Neuron (in vitro differentiated cells): ENCODE measurements around the gene MGAT5.

Experiments
- H2AFZ ChIP-seq: one replicate; pipeline ENCODE4 v1.6.1; 2013; ENCODE audit warnings: low read depth, mild to moderate bottlenecking, inconsistent platforms, low read length, moderate library complexity
- H3K27me3 ChIP-seq: one replicate; pipeline ENCODE4 v1.6.1; 2013; ENCODE audit warnings: low read length; ENCODE audit not compliant: insufficient read depth
- H3K36me3 ChIP-seq: one replicate; pipeline ENCODE4 v1.6.1; 2013; ENCODE audit warnings: low read length; ENCODE audit not compliant: insufficient read depth
- H3K4me1 ChIP-seq: one replicate; pipeline ENCODE4 v1.6.1; 2013; ENCODE audit warnings: low read length; ENCODE audit not compliant: insufficient read depth
- H3K4me3 ChIP-seq: 2 replicates; pipeline ENCODE4 v1.5.1; 2013; ENCODE audit warnings: mild to moderate bottlenecking, low read length, moderate library complexity
- H3K9me3 ChIP-seq: one replicate; pipeline ENCODE4 v1.6.1; 2013; ENCODE audit warnings: low read length

The MGAT5 gene

GRCh38 chr2:134224005-134224404 lies 29.9 kb upstream of the MGAT5 start:
- Histone ChIP-seq H3K36me3 (no peaks in the 10 kb centered on the region), H3K27me3 (no peaks in the 10 kb centered on the region), H3K9me3 (peaks cover 2% of the 10 kb centered on the region), H3K4me1 (no peaks in the 10 kb centered on the region), H2AFZ (no peak overlapping the region), H3K4me3 (no peak overlapping the region)

- H3K9me3 ChIP-seq = peaks cover 2% of the 10 kb centered on the region
- no peaks in the 10 kb centered on the region for H3K36me3 ChIP-seq
- no peak overlapping the region for H3K4me3 ChIP-seq
- H2AFZ ChIP-seq = no peak overlapping the region
- no peaks in the 10 kb centered on the region for H3K4me1 ChIP-seq
- H3K27me3 ChIP-seq = no peaks in the 10 kb centered on the region
Observed at GRCh38 chr2:134225173-134225572, 28.7 kb upstream of the MGAT5 start.

- no peak overlapping the region for H2AFZ ChIP-seq
- H3K27me3 ChIP-seq = no peaks in the 10 kb centered on the region
- no peak overlapping the region for H3K4me3 ChIP-seq
- peaks cover 2% of the 10 kb centered on the region for H3K9me3 ChIP-seq
- no peaks in the 10 kb centered on the region for H3K36me3 ChIP-seq
- H3K4me1 ChIP-seq = no peaks in the 10 kb centered on the region
Observed at GRCh38 chr2:134225841-134226240, 28.0 kb upstream of the MGAT5 start.

- Histone ChIP-seq H3K4me1 (no peaks in the 10 kb centered on the region), H3K27me3 (no peaks in the 10 kb centered on the region), H3K9me3 (peaks cover 2% of the 10 kb centered on the region), H2AFZ (no peak overlapping the region), H3K36me3 (no peaks in the 10 kb centered on the region), H3K4me3 (no peak overlapping the region)
Observed at GRCh38 chr2:134226601-134227000, 27.3 kb upstream of the MGAT5 start.

- H3K9me3 ChIP-seq = peaks cover 2% of the 10 kb centered on the region
- H3K36me3 ChIP-seq = no peaks in the 10 kb centered on the region
- no peak overlapping the region for H3K4me3 ChIP-seq
- H2AFZ ChIP-seq = no peak overlapping the region
- H3K4me1 ChIP-seq = no peaks in the 10 kb centered on the region
- no peaks in the 10 kb centered on the region for H3K27me3 ChIP-seq
Observed at GRCh38 chr2:134227666-134228065, 26.2 kb upstream of the MGAT5 start.

- no peaks in the 10 kb centered on the region for H3K4me1 ChIP-seq
- H3K9me3 ChIP-seq = peaks cover 2% of the 10 kb centered on the region
- no peaks in the 10 kb centered on the region for H3K27me3 ChIP-seq
- no peaks in the 10 kb centered on the region for H3K36me3 ChIP-seq
- H2AFZ ChIP-seq = no peak overlapping the region
- no peak overlapping the region for H3K4me3 ChIP-seq
Observed at GRCh38 chr2:134228493-134228903, 25.4 kb upstream of the MGAT5 start.

GRCh38 chr2:134229540-134229939 lies 24.3 kb upstream of the MGAT5 start:
- no peak overlapping the region for H2AFZ ChIP-seq
- peaks cover 2% of the 10 kb centered on the region for H3K9me3 ChIP-seq

GRCh38 chr2:134230885-134231284 lies 23.0 kb upstream of the MGAT5 start:
- no peaks in the 10 kb centered on the region for H3K36me3 ChIP-seq
- no peaks in the 10 kb centered on the region for H3K4me1 ChIP-seq
- no peaks in the 10 kb centered on the region for H3K27me3 ChIP-seq
- no peak overlapping the region for H3K4me3 ChIP-seq
- H2AFZ ChIP-seq = no peak overlapping the region
- peaks cover 2% of the 10 kb centered on the region for H3K9me3 ChIP-seq

More at GRCh38 chr2:134229540-134229939, 24.3 kb upstream of the MGAT5 start:
- Histone ChIP-seq H3K27me3 (no peaks in the 10 kb centered on the region), H3K4me1 (no peaks in the 10 kb centered on the region), H3K4me3 (no peak overlapping the region), H3K36me3 (no peaks in the 10 kb centered on the region)

- Histone ChIP-seq H3K4me1 (no peaks in the 10 kb centered on the region), H3K9me3 (peaks cover 2% of the 10 kb centered on the region), H3K36me3 (no peaks in the 10 kb centered on the region), H3K27me3 (no peaks in the 10 kb centered on the region), H3K4me3 (no peak overlapping the region), H2AFZ (no peak overlapping the region)
Observed at GRCh38 chr2:134231301-134231964, 22.4 kb upstream of the MGAT5 start.

- no peaks in the 10 kb centered on the region for H3K27me3 ChIP-seq
- H3K36me3 ChIP-seq = no peaks in the 10 kb centered on the region
- H3K4me1 ChIP-seq = no peaks in the 10 kb centered on the region
- no peak overlapping the region for H2AFZ ChIP-seq
- no peak overlapping the region for H3K4me3 ChIP-seq
- peaks cover 2% of the 10 kb centered on the region for H3K9me3 ChIP-seq
Observed at GRCh38 chr2:134231965-134232340, 21.9 kb upstream of the MGAT5 start.

- Histone ChIP-seq H3K9me3 (peaks cover 2% of the 10 kb centered on the region), H2AFZ (no peak overlapping the region), H3K4me1 (no peaks in the 10 kb centered on the region), H3K4me3 (no peak overlapping the region), H3K27me3 (no peaks in the 10 kb centered on the region), H3K36me3 (no peaks in the 10 kb centered on the region)
Observed at GRCh38 chr2:134232461-134232860, 21.4 kb upstream of the MGAT5 start.

GRCh38 chr2:134232868-134233727 lies 20.8 kb upstream of the MGAT5 start:
- H3K9me3 ChIP-seq = peaks cover under 1% of the 10 kb centered on the region
- no peaks in the 10 kb centered on the region for H3K36me3 ChIP-seq
- H3K4me3 ChIP-seq = no peak overlapping the region
- no peaks in the 10 kb centered on the region for H3K27me3 ChIP-seq
- H2AFZ ChIP-seq = no peak overlapping the region
- no peaks in the 10 kb centered on the region for H3K4me1 ChIP-seq

- Histone ChIP-seq H2AFZ (no peak overlapping the region), H3K4me3 (no peak overlapping the region), H3K27me3 (no peaks in the 10 kb centered on the region), H3K9me3 (no peaks in the 10 kb centered on the region), H3K4me1 (no peaks in the 10 kb centered on the region), H3K36me3 (no peaks in the 10 kb centered on the region)
Observed at GRCh38 chr2:134233728-134234136, 20.1 kb upstream of the MGAT5 start.
